Bronchial epithelial cell (primary cell): ENCODE measurements around the gene SYT3. TPM values are rescaled to one million over a fixed set of nuclear protein-coding genes. Genes with fewer than 3 reads are reported as not detected.

Experiments used
- DNase-seq: peaks from one replicate; pipeline ENCODE4 v3.0.0-alpha.2; 2010; ENCODE audit warnings: low read depth
- FAIRE-seq: peaks from 2 replicates; lab custom pipeline; 2011; peaks lifted over from hg19 to GRCh38; lab: Jason Lieb, UNC
- H3K27me3 ChIP-seq: 2 replicates; pipeline ENCODE4 v1.5.1; 2011; ENCODE audit warnings: low read length; ENCODE audit not compliant: control insufficient read depth, insufficient read depth
- H3K36me3 ChIP-seq: 2 replicates; pipeline ENCODE4 v1.5.1; 2011; ENCODE audit warnings: low read length; ENCODE audit not compliant: control insufficient read depth, insufficient read depth
- H3K4me3 ChIP-seq: 2 replicates; pipeline ENCODE4 v1.5.1; 2011; ENCODE audit warnings: mild to moderate bottlenecking, low read depth, low read length, control low read depth
- total RNA-seq: library from RNA; depleted of rRNA; stranded (reverse); fragments of >200 nt; gene quantifications from 2 replicates; pipeline ENCODE4 v1.2.1, GENCODE V29; 2014
- TF ChIP-seq, protein P1 (sequence below): IDR thresholded peaks from 2 replicates; pipeline ENCODE4 v1.5.1; 2011; ENCODE audit warnings: mild to moderate bottlenecking, moderate library complexity, low read length, control low read depth, inconsistent platforms; ENCODE audit not compliant: insufficient read depth, severe bottlenecking

SYT3 gene
- total RNA-seq, 1 donor from 2014 or later, result not detected

DNA sequence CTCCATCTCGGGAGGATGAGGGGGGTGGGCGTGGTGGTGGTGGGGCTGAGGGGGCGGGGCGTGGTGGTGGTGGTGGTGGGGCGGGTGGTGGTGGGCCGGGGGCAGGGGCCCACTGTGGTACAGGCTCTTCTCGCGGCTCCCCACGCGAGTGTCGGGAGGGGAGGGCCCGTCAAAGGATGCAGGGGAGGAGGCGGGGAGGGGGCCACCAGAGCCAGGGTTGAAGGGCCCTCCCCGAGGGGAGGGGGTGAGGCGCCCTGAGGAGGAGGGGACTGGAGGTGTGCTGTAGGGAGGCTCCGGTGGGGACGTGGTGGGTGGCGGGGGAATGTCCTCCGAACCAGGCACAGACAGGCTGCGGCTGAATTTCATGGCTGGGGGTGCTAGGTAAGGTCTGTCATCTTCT, 29.2 kb upstream of the SYT3 start:
- DNase-seq, result no peak
- peaks cover 11% of the 10 kb centered on the region for H3K27me3 ChIP-seq
- TF ChIP-seq, protein P1, sequence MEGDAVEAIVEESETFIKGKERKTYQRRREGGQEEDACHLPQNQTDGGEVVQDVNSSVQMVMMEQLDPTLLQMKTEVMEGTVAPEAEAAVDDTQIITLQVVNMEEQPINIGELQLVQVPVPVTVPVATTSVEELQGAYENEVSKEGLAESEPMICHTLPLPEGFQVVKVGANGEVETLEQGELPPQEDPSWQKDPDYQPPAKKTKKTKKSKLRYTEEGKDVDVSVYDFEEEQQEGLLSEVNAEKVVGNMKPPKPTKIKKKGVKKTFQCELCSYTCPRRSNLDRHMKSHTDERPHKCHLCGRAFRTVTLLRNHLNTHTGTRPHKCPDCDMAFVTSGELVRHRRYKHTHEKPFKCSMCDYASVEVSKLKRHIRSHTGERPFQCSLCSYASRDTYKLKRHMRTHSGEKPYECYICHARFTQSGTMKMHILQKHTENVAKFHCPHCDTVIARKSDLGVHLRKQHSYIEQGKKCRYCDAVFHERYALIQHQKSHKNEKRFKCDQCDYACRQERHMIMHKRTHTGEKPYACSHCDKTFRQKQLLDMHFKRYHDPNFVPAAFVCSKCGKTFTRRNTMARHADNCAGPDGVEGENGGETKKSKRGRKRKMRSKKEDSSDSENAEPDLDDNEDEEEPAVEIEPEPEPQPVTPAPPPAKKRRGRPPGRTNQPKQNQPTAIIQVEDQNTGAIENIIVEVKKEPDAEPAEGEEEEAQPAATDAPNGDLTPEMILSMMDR, result no peak
- FAIRE-seq, result no peak
- no peaks in the 10 kb centered on the region for H3K36me3 ChIP-seq
- H3K4me3 ChIP-seq, result no peak overlapping the region

DNA sequence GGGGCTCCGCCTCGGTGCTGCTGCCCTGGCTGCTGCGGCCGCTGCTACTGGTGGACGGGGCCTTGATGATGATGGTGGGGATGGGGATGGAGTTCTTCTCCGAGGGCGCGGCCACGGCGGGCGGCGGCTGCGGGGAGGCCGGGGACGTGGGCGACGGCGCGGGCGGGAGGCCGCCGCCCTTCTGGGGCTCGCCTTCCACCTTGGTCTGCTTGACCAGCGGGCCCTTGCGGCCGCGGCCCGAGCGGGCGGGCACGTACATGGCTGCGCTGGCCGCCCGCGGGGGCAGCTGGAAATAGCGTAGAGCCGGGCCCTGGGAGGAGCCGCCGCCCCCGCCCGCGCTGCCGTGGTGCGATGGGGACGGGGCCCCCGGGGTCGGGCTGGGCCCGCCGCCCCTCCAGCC, 28.7 kb upstream of the SYT3 start:
- Histone ChIP-seq H3K36me3 (no peaks in the 10 kb centered on the region), H3K27me3 (peaks cover 11% of the 10 kb centered on the region), H3K4me3 (no peak overlapping the region)
- FAIRE-seq (no peak), DNase-seq (no peak)
- TF ChIP-seq, protein P1, result no peak

DNA sequence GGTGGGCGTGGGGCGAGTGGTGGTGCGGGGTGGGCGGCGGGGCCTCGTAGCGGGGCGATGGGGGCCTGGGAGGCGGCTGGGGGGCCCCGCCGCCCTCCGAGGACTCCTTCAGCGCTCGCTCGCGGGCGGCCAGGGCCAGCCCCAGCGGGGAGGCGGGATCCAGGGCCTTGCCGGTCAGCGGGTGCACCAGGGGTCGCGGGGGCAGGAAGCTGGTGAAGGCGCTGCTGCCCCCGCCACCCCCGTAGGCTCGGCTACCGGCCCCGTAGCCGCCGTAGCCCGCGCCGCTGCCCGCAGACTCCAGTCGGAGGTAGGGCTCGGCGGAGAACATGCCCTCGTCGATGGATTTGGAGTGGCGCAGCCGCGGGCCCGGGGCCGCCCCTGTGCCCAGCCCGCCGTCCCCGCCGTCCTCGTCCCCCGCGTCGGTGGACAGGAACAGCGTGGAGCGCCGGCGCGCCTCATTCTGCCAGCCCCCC, 28.1 kb upstream of the SYT3 start:
- Histone ChIP-seq H3K27me3 (peaks cover 11% of the 10 kb centered on the region), H3K4me3 (no peak overlapping the region), H3K36me3 (no peaks in the 10 kb centered on the region)
- FAIRE-seq (no peak), DNase-seq (no peak)
- TF ChIP-seq, protein P1, result no peak

DNA sequence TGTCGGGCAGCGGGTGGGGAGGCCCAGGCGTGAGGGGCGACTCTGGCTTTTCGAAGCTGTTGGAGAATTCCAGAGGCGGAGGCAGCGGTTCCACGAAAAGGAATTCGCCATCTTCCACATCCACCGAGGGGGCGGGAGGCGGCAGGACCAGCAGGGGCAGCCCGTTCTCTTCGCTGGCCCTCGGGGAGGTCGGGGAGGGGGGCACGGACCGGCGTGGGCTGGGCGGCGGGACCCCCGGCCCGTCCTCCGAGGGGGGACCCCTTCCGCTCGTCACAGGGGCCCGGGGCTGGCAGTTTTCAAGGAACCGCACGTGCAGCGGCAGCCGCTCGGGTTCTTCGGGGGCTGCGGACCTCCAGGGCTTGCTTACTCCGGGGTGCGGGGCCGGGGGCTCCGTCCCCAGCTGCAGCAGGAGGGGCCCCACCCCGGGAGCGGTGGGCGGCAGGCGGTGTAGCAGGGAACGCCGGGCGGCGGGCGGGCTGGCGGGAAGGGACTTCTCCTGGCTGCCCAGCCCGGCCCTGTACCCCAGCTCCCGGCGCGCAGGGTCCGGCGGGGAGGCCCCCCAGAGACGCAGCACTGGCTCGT, 27.6 kb upstream of the SYT3 start:
- no peaks in the 10 kb centered on the region for H3K36me3 ChIP-seq
- DNase-seq (no peak), FAIRE-seq (no peak)
- TF ChIP-seq, protein P1, result no peak
- H3K4me3 ChIP-seq, result no peak overlapping the region
- peaks cover 11% of the 10 kb centered on the region for H3K27me3 ChIP-seq

DNA sequence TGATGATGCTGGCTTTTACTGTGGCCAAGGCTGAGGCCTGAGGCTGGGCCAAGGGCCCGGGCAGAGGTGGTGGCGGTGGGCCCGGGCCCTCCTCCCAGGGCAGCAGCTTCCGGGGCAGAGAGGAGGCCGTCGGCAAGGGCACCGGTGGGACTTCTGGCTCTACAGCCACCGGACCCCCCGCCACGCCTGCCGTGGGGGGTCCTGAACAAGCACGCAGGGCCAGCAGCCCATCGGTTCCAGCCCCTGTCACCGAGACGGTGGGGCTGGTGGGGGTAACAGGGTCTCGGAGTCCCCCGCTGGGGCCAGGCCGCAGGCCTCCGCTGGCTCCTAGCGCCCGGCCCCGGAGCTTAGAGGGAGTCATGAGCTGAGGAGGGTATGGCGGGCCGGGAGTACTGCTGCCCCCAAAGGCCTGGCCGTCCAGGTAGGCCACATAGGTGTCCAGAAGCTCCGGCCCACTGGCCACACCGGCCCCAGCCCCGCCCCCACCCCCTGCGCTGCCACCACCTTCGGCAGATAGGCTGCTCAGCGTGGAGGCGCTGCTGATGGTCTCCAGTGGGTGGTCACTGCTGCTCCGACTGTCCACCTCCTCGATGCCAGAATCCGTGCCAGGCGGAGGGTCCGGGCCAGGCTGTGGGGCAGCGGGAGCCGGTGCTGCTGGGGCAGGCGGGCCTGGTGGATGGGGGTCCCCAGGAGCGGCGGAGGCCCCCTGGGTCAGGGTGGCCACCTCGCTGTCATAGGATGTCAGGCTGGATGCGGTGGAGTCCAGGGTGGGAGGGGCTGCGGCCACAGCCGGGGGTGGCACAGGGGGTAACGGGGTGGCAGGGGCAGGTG, 26.9 kb upstream of the SYT3 start:
- no peak overlapping the region for H3K4me3 ChIP-seq
- TF ChIP-seq, protein P1, result no peak
- H3K36me3 ChIP-seq, result no peaks in the 10 kb centered on the region
- FAIRE-seq (no peak), DNase-seq (no peak)
- peaks cover 11% of the 10 kb centered on the region for H3K27me3 ChIP-seq
